PC-3 (cell line): ENCODE measurements around the gene R3HDM2. TPM values are rescaled to one million over a fixed set of nuclear protein-coding genes. Genes with fewer than 3 reads are reported as not detected.
A peak's percentile ranks its signal among the peaks of the same experiment; 100 is the strongest.

Source experiments
- ATAC-seq: fragments of 200-7000 bp; cut with Tn5 transposase; 2 replicates; pipeline ENCODE4 v1.9.1; 2020; ENCODE audit warnings: mild to moderate bottlenecking, moderate library complexity
- BruUV-seq: library from RNA; stranded (reverse); fragments of 400-500 nt; replicated peaks from 2 replicates; lab custom pipeline; 2021; lab: Mats Ljungman, UMichigan
- CTCF ChIA-PET: fragments of 300-600 bp; sonication (Branson Sonifier 250); formaldehyde crosslinking; loops from one replicate; lab custom pipeline; 2022; ENCODE audit warnings: antibody characterized with exemption; lab: Charles Lee
- POLR2A ChIA-PET: fragments of 300-600 bp; sonication (Branson Sonifier 250); formaldehyde crosslinking; loops from one replicate; lab custom pipeline; 2022; ENCODE audit warnings: antibody characterized with exemption; ENCODE audit not compliant: unreplicated experiment; lab: Charles Lee
- DNase-seq: peaks from one replicate; pipeline ENCODE4 v3.0.0-alpha.2; 2015
- H2AFZ ChIP-seq: fragments of 300-600 bp; sonication (generic); 2 replicates; pipeline ENCODE4 v1.6.0; 2016; ENCODE audit warnings: antibody characterized with exemption, low read length
- H3F3A ChIP-seq: fragments of 300-600 bp; sonication (generic); one replicate; pipeline ENCODE4 v1.6.0; 2017; ENCODE audit warnings: antibody characterized with exemption, low read length, control low read depth, mild to moderate bottlenecking; ENCODE audit not compliant: unreplicated experiment
- H3K27ac ChIP-seq: fragments of 300-600 bp; sonication (generic); 2 replicates; pipeline ENCODE4 v1.5.1; 2016; ENCODE audit warnings: mild to moderate bottlenecking, low read length
- H3K27me3 ChIP-seq: fragments of 300-600 bp; sonication (generic); 2 replicates; pipeline ENCODE4 v1.6.1; 2016; ENCODE audit warnings: low read length, mixed read lengths
- H3K36me3 ChIP-seq: fragments of 300-600 bp; sonication (generic); 2 replicates; pipeline ENCODE4 v1.6.1; 2016; ENCODE audit warnings: low read depth, mixed run types, low read length, mixed read lengths
- H3K4me1 ChIP-seq: fragments of 300-600 bp; sonication (generic); 2 replicates; pipeline ENCODE4 v1.5.1; 2016; ENCODE audit warnings: low read length; ENCODE audit not compliant: insufficient read depth
- H3K4me2 ChIP-seq: fragments of 300-600 bp; sonication (generic); 2 replicates; pipeline ENCODE4 v1.6.0; 2016; ENCODE audit warnings: low read length
- H3K4me3 ChIP-seq: fragments of 300-600 bp; sonication (generic); 2 replicates; pipeline ENCODE4 v1.5.1; 2016; ENCODE audit warnings: mild to moderate bottlenecking, low read length, mixed read lengths
- H3K79me2 ChIP-seq: fragments of 300-600 bp; sonication (generic); 2 replicates; pipeline ENCODE4 v1.6.1; 2017; ENCODE audit warnings: low read length, mixed read lengths
- H3K9ac ChIP-seq: fragments of 300-600 bp; sonication (generic); 2 replicates; pipeline ENCODE4 v1.6.0; 2016; ENCODE audit warnings: mild to moderate bottlenecking, low read length
- H3K9me2 ChIP-seq: fragments of 300-600 bp; sonication (generic); replicated peaks from 2 replicates; pipeline ENCODE4 v1.6.1; 2016; ENCODE audit warnings: mixed run types, low read length, mixed read lengths
- H3K9me3 ChIP-seq: fragments of 300-600 bp; sonication (generic); 2 replicates; pipeline ENCODE4 v1.6.1; 2016; ENCODE audit warnings: low read length, mixed read lengths
- H4K20me1 ChIP-seq: fragments of 300-600 bp; sonication (generic); 2 replicates; pipeline ENCODE4 v1.6.1; 2016; ENCODE audit warnings: low read length, mixed read lengths
- CTCF ChIP-seq: fragments of 300-600 bp; sonication (generic); conservative IDR thresholded peaks from 2 replicates; pipeline ENCODE4 v1.5.1; 2017; ENCODE audit warnings: antibody characterized with exemption, low read depth, mild to moderate bottlenecking, low read length
- EZH2 ChIP-seq: fragments of 300-600 bp; sonication (generic); IDR thresholded peaks from one replicate; pipeline ENCODE4 v1.6.1; 2017; ENCODE audit warnings: antibody characterized with exemption, mild to moderate bottlenecking, low read length; ENCODE audit not compliant: unreplicated experiment
- EZH2phosphoT487 ChIP-seq: fragments of 300-600 bp; sonication (generic); IDR thresholded peaks from 2 replicates; pipeline ENCODE4 v1.6.1; 2018; ENCODE audit warnings: mild to moderate bottlenecking, antibody characterized with exemption, low read length, borderline replicate concordance
- intact Hi-C: fragments of 100-400 bp; cut with micrococcal nuclease; formaldehyde crosslinking; loops from 2 replicates; pipeline ENCODE4 v1.9.0; 2023
- total RNA-seq: library from RNA; depleted of rRNA; stranded (reverse); fragments of >200 nt; gene quantifications from 2 replicates; pipeline ENCODE4 v1.2.3, GENCODE V29; 2014

Gene R3HDM2
- total RNA-seq, 1 experiment from 2014 or later: 14.0 TPM

GRCh38 chr12:57240926-57241401 is 189.9 kb downstream of the R3HDM2 start:
- intact Hi-C loops: no loop called here
- H3K4me3 ChIP-seq: peak overlapping the region; percentile 70
- ChIA-PET POLR2A (interaction anchor here (1.0 kb wide), 1 partner anchor 11 kb away, joined by 4 read pairs; no protein-coding TSS in a partner anchor), CTCF (interaction anchor here (0.9 to 1.3 kb wide), 2 partner anchors 11 to 27 kb away, joined by 3 to 10 read pairs; partner anchors contain the start of gene SHMT2)
- H3K9me3 ChIP-seq: no peaks in the 10 kb centered on the region
- H3K27ac ChIP-seq: no peak overlapping the region
- no TSS peak for BruUV-seq
- DNase-seq (peak; percentile 27), ATAC-seq (0 out of 2 replicates have a peak, but pooled peaks have one; percentile 4)
- no peaks in the 10 kb centered on the region for H3K9me2 ChIP-seq
- H3K4me1 ChIP-seq: peaks cover 33% of the 10 kb centered on the region
- H2AFZ ChIP-seq: peak overlapping the region; percentile 79
- TF ChIP-seq CTCF (no peak), EZH2 (no peak), EZH2phosphoT487 (no peak)
- H3K27me3 ChIP-seq: peaks cover 16% of the 10 kb centered on the region
- H3K36me3 ChIP-seq: no peaks in the 10 kb centered on the region
- no peaks in the 10 kb centered on the region for H3K79me2 ChIP-seq
- H3K9ac ChIP-seq: no peak overlapping the region
- peak overlapping the region; percentile 98 for H3K4me2 ChIP-seq
- H3F3A ChIP-seq: no peaks in the 10 kb centered on the region
- no peaks in the 10 kb centered on the region for H4K20me1 ChIP-seq

- Histone ChIP-seq H3K79me2 (no peaks in the 10 kb centered on the region), H3K4me1 (peaks cover 33% of the 10 kb centered on the region), H2AFZ (peak overlapping the region; percentile 79), H3K27me3 (peaks cover 16% of the 10 kb centered on the region), H3K4me3 (peak overlapping the region; percentile 70), H3K27ac (no peak overlapping the region), H3K9me2 (no peaks in the 10 kb centered on the region), H3F3A (no peaks in the 10 kb centered on the region), H3K36me3 (no peaks in the 10 kb centered on the region), H3K9ac (peak overlapping the region; percentile 31; the same call in 1 of the 2 replicates), H3K9me3 (no peaks in the 10 kb centered on the region), H3K4me2 (peak overlapping the region; percentile 98), H4K20me1 (no peaks in the 10 kb centered on the region)
- ChIA-PET POLR2A (interaction anchor here (0.6 to 1.0 kb wide), 2 partner anchors 10 to 116 kb away, joined by 3 to 4 read pairs; no protein-coding TSS in a partner anchor), CTCF (interaction anchor here (0.9 to 1.3 kb wide), 2 partner anchors 11 to 27 kb away, joined by 3 to 10 read pairs; partner anchors contain the start of gene SHMT2)
- DNase-seq (peak; percentile 55), ATAC-seq (peak; percentile 15)
- intact Hi-C loops: no loop called here
- TSS peak; percentile 88 for BruUV-seq
- TF ChIP-seq EZH2 (no peak), EZH2phosphoT487 (no peak), CTCF (0 out of 2 replicates have a peak, but pooled peaks have one; percentile 18)
These were observed 190.5 kb downstream of the R3HDM2 start for GRCh38 chr12:57240066-57240921.
